ENCODE data around the gene COL25A1.

GRCh38 chr4:108874806-108875205 lies 427.7 kb downstream of the COL25A1 start:
- TF ChIP-seq POLR2A (IDR thresholded peaks at IDR 0.05) (no peak), CTCF (IDR thresholded peaks at IDR 0.05) (no peak)
